NCI-H1930 (cell line): ENCODE results near the gene ITSN2.
"Not testable (repeated sequence)": the region's sequence is repeated elsewhere in the genome, so short reads cannot be mapped to it uniquely, and the experiment has no call there.

Experiments
- DNase-seq, 2 experiments: peaks; one replicate each; lab custom pipeline; 2025; lab: John Stamatoyannopoulos, UW

ITSN2 gene

GRCh38 chr2:24363301-24363700 is 3.0 kb upstream of the ITSN2 start:
- DNase-seq, result no peak

GRCh38 chr2:24362253-24362652 is 1.9 kb upstream of the ITSN2 start:
- DNase-seq, result no peak

GRCh38 chr2:24360963-24361330 is 611 bp upstream of the ITSN2 start:
- no peak for DNase-seq

GRCh38 chr2:24359129-24360049 is 947 bp downstream of the ITSN2 start:
- DNase-seq, result peak in 1 of 2 experiments; percentile 21

DNA sequence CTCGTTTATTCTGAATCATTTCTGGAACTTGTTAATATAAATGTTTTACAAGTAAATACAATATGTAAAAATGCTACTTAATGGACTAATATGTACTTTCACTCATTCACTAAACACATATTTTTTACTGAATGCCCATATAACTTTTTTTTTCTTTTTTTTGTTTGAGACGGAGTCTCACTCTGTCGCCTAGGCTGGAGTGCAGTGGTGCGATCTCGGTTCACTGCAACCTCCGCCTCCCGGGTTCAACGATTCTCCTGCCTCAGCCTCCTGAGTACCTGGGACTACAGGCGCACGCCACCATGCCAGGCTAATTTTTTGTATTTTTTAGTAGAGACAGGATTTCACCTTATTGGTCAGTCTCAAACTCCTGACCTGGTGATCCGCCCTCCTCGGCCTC is 2.6 kb downstream of the ITSN2 start:
- not testable (repeated sequence) for DNase-seq

GRCh38 chr2:24357115-24357514 is 3.2 kb downstream of the ITSN2 start:
- DNase-seq, result not testable (repeated sequence)

GRCh38 chr2:24354957-24355356 is 5.4 kb downstream of the ITSN2 start:
- no peak for DNase-seq

GRCh38 chr2:24354395-24354794 is 5.9 kb downstream of the ITSN2 start:
- DNase-seq, result no peak

DNA sequence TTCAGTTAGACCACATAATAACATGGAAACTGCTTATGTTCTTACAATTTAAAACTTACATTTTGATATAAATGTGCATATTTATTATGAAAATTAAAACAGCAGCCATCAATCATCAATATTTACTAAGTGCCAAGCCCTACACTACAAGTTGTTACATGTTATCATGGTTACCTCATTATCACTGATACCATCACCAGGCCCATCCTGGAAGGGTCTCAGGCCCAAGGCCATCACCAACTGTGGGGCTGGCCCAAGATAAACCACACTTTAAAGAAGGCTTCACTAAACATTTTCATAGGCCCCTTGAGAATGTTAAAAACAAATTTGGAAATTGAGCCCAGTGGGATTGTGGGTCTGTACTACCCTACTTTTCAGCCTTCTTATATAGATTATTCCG is 6.4 kb downstream of the ITSN2 start:
- DNase-seq, result no peak

GRCh38 chr2:24353364-24353763 is 7.0 kb downstream of the ITSN2 start:
- DNase-seq, result no peak

- DNase-seq, result no peak
Measured at GRCh38 chr2:24352664-24353063, 7.7 kb downstream of the ITSN2 start.

DNA sequence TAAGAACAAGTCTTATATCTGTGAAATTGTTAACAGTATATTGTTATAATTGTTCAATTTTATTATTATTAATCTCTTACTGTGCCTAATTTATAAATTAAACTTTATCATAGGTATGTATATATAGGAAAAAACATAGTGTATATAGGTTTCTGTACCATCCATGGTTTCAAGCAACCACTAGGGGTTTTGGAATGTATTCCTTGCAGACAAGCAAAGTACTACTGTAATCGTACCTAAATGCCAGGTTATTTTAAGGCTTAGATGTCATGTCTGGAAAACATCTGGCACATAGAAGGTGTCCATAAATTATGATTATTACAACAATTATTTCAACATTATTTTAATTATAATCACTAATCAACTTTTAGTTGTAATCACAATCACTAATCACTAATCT is 8.4 kb downstream of the ITSN2 start:
- no peak for DNase-seq

GRCh38 chr2:24351627-24351938 is 8.8 kb downstream of the ITSN2 start:
- DNase-seq, result no peak

GRCh38 chr2:24350826-24351626 is 9.3 kb downstream of the ITSN2 start:
- no peak for DNase-seq

- DNase-seq, result no peak
Measured at GRCh38 chr2:24349097-24349496, 11.2 kb downstream of the ITSN2 start.

DNA sequence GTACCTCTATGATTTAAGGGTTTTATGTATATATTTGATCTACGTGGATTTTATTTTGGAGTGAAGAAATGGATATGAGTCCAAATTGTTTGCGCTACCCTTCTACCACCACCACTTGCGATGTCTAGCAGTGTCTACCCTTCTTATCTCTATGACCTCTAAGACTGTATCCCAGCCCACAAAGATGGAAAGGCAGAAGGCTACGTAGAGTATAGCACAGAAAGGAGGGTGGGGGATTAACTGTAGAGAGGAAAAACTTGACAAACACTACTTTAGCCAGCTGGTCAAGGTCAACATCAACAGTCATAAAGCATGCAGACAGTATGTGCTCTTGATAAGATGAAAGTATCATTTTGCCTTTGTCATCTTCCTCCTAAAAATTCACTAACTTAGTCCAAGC is 14.4 kb downstream of the ITSN2 start:
- DNase-seq, result no peak

DNA sequence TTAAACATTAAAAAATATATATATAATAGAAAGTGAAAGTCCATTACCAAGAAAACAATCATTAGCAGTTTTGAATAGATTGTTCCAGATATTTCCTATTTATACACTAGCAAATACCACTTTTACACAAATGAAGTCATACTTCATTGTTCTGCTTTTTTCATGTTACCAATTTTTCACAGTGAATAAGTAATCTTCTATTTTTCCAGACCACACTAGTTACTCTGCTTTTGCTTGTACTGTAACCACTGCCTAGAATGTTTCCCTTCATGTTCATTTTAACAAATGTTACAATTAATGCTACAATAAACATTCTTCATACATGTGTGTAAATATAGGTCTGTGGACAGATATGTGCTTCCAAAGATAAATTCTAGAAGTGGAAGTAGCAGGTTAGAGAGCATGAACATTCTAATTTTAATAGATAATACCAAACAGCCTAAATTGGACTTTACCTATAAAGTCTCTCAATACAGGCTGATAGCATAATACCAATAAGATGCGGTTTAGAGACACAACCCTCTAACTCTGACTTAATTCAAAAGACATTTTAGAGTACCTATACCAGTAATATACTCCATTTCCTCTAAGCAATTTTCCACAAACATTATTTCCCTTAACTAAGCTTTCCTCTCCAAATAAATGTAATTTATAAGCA is 17.0 kb downstream of the ITSN2 start:
- DNase-seq, result no peak

- DNase-seq, result no peak
Measured at GRCh38 chr2:24342110-24342910, 18.0 kb downstream of the ITSN2 start.

GRCh38 chr2:24339856-24340262 is 20.5 kb downstream of the ITSN2 start:
- DNase-seq, result no peak

- DNase-seq, result not testable (repeated sequence)
Measured at GRCh38 chr2:24339098-24339497, 21.2 kb downstream of the ITSN2 start.

GRCh38 chr2:24337890-24338289 is 22.4 kb downstream of the ITSN2 start:
- no peak for DNase-seq

DNA sequence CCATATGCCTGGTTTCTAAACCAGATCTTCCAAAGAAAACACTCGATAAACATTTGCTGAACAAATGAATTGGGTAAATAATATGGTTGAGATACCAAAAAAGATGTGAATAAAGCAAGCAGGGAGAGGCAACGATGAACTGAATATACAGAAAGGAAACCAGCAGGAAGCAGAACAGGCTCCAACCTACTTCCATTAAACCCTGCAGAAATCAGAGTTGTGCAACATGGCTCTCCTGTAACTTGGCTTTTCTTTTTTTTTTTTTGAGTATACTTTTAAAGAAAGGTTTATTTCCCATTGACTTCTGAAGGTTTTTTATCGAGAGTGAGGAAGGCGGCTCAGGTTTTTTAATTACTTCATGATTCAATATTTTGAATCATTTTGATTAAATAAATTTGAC is 23.5 kb downstream of the ITSN2 start:
- DNase-seq, result no peak
